ENCODE measurements around the gene TRIM33. TPM values are rescaled to one million over a fixed set of nuclear protein-coding genes. Genes with fewer than 3 reads are reported as not detected.

TRIM33 gene
- total RNA-seq, 4 donors from 2014 or later = 17.1 to 33.0 (median 25.3) TPM

GRCh38 chr1:114439369-114439768 lies 71.6 kb downstream of the TRIM33 start:
- in situ Hi-C loops (cut with MboI; ENCODE audit: low sequenced_read_pairs in 4 of 4) = no loop called here
- intact Hi-C loops (cut with DNase I; ENCODE audit: low total_unique reads) = no loop called here

GRCh38 chr1:114437812-114438211 lies 73.2 kb downstream of the TRIM33 start:
- ATAC-seq (no peak), DNase-seq (no peak)
- TF ChIP-seq POLR2A (IDR thresholded peaks at IDR 0.05) = no peak
- TF ChIP-seq CTCF (IDR thresholded peaks at IDR 0.05 in 4 of 5, conservative IDR thresholded peaks at IDR 0.05 in 1 of 5) = no peak
- H3K9me3 ChIP-seq = no peaks in the 10 kb centered on the region
- no peaks in the 10 kb centered on the region for H3K4me1 ChIP-seq
- in situ Hi-C loops (cut with MboI; ENCODE audit: low sequenced_read_pairs in 4 of 4) = no loop called here
- no peak overlapping the region for H3K4me3 ChIP-seq
- H3K27me3 ChIP-seq = no peaks in the 10 kb centered on the region
- intact Hi-C loops (cut with DNase I; ENCODE audit: low total_unique reads) = no loop called here
- no peak overlapping the region for H3K27ac ChIP-seq
- H3K36me3 ChIP-seq = peaks cover 0 to 11% of the 10 kb centered on the region in 2 donors

More at GRCh38 chr1:114439369-114439768, 71.6 kb downstream of the TRIM33 start:
- H3K27ac ChIP-seq = no peak overlapping the region
- peaks cover 0 to 4% of the 10 kb centered on the region in 2 donors for H3K36me3 ChIP-seq
- ATAC-seq (no peak), DNase-seq (no peak)
- H3K27me3 ChIP-seq = no peaks in the 10 kb centered on the region
- H3K4me3 ChIP-seq = no peak overlapping the region
- TF ChIP-seq CTCF (IDR thresholded peaks at IDR 0.05 in 4 of 5, conservative IDR thresholded peaks at IDR 0.05 in 1 of 5) (no peak), POLR2A (IDR thresholded peaks at IDR 0.05) (no peak)
- H3K4me1 ChIP-seq = no peaks in the 10 kb centered on the region
- H3K9me3 ChIP-seq = no peaks in the 10 kb centered on the region

- no peak for TF ChIP-seq POLR2A (IDR thresholded peaks at IDR 0.05)
- TF ChIP-seq CTCF (IDR thresholded peaks at IDR 0.05 in 4 of 5, conservative IDR thresholded peaks at IDR 0.05 in 1 of 5) = no peak
- Histone ChIP-seq H3K4me1 (no peaks in the 10 kb centered on the region), H3K4me3 (no peak overlapping the region), H3K36me3 (peaks cover 0 to 16% of the 10 kb centered on the region in 2 donors), H3K9me3 (no peaks in the 10 kb centered on the region), H3K27ac (no peak overlapping the region), H3K27me3 (no peaks in the 10 kb centered on the region)
- ATAC-seq (no peak), DNase-seq (no peak)
- in situ Hi-C loops (cut with MboI; ENCODE audit: low sequenced_read_pairs in 4 of 4) (no loop called here), intact Hi-C loops (cut with DNase I; ENCODE audit: low total_unique reads) (no loop called here)
These were observed 74.2 kb downstream of the TRIM33 start for GRCh38 chr1:114436799-114437198.

- H3K9me3 ChIP-seq = no peaks in the 10 kb centered on the region
- ATAC-seq (no peak), DNase-seq (no peak)
- no peak overlapping the region for H3K27ac ChIP-seq
- no peak overlapping the region for H3K4me3 ChIP-seq
- peaks cover 0 to 12% of the 10 kb centered on the region in 2 donors for H3K36me3 ChIP-seq
- intact Hi-C loops (cut with DNase I; ENCODE audit: low total_unique reads) = no loop called here
- no peaks in the 10 kb centered on the region for H3K27me3 ChIP-seq
- no peak for TF ChIP-seq POLR2A (IDR thresholded peaks at IDR 0.05)
- no peak for TF ChIP-seq CTCF (IDR thresholded peaks at IDR 0.05 in 4 of 5, conservative IDR thresholded peaks at IDR 0.05 in 1 of 5)
- in situ Hi-C loops (cut with MboI; ENCODE audit: low sequenced_read_pairs in 4 of 4) = no loop called here
- no peaks in the 10 kb centered on the region for H3K4me1 ChIP-seq
These were observed 75.8 kb downstream of the TRIM33 start for GRCh38 chr1:114435088-114435715.

GRCh38 chr1:114431026-114431425 lies 80.0 kb downstream of the TRIM33 start:
- no peak for ATAC-seq
- Histone ChIP-seq H3K36me3 (peaks cover 0 to 30% of the 10 kb centered on the region in 2 donors), H3K27ac (no peak overlapping the region), H3K9me3 (no peaks in the 10 kb centered on the region), H3K27me3 (no peaks in the 10 kb centered on the region), H3K4me1 (no peaks in the 10 kb centered on the region), H3K4me3 (no peak overlapping the region)
- intact Hi-C loops (cut with DNase I; ENCODE audit: low total_unique reads) (no loop called here), in situ Hi-C loops (cut with MboI; ENCODE audit: low sequenced_read_pairs in 4 of 4) (no loop called here)
- DNase-seq = no peak
- TF ChIP-seq CTCF (IDR thresholded peaks at IDR 0.05 in 4 of 5, conservative IDR thresholded peaks at IDR 0.05 in 1 of 5) = no peak
- no peak for TF ChIP-seq POLR2A (IDR thresholded peaks at IDR 0.05)
